Kidney epithelial cell (primary cell): ENCODE data around the gene GZMB. TPM values are rescaled to one million over a fixed set of nuclear protein-coding genes. Genes with fewer than 3 reads are reported as not detected.
"Not testable (repeated sequence)": the region's sequence is repeated elsewhere in the genome, so short reads cannot be mapped to it uniquely, and the experiment has no call there.

Experiments used
- DNase-seq: peaks from one replicate; pipeline ENCODE4 v3.0.0-alpha.2; 2010; ENCODE audit warnings: low read depth
- H3K27me3 ChIP-seq: 2 replicates; pipeline ENCODE4 v1.6.0; 2011; ENCODE audit warnings: low read length; ENCODE audit not compliant: control insufficient read depth, insufficient read depth
- H3K36me3 ChIP-seq: 2 replicates; pipeline ENCODE4 v1.5.1; 2011; ENCODE audit warnings: low read length; ENCODE audit not compliant: control insufficient read depth, insufficient read depth
- H3K4me3 ChIP-seq: 2 replicates; pipeline ENCODE4 v1.5.1; 2011; ENCODE audit warnings: low read depth, mild to moderate bottlenecking, control low read depth, low read length
- total RNA-seq: library from RNA; depleted of rRNA; stranded (reverse); fragments of >200 nt; gene quantifications from 2 replicates; pipeline ENCODE4 v1.2.3, GENCODE V29; 2015
- TF ChIP-seq, protein P1 (sequence below): IDR thresholded peaks from 2 replicates; pipeline ENCODE4 v1.5.1; 2011; ENCODE audit warnings: mild to moderate bottlenecking, moderate library complexity, low read length, control low read depth, inconsistent platforms; ENCODE audit not compliant: insufficient read depth, poor library complexity, severe bottlenecking

GZMB gene
- total RNA-seq, 1 donor from 2014 or later, result not detected

DNA sequence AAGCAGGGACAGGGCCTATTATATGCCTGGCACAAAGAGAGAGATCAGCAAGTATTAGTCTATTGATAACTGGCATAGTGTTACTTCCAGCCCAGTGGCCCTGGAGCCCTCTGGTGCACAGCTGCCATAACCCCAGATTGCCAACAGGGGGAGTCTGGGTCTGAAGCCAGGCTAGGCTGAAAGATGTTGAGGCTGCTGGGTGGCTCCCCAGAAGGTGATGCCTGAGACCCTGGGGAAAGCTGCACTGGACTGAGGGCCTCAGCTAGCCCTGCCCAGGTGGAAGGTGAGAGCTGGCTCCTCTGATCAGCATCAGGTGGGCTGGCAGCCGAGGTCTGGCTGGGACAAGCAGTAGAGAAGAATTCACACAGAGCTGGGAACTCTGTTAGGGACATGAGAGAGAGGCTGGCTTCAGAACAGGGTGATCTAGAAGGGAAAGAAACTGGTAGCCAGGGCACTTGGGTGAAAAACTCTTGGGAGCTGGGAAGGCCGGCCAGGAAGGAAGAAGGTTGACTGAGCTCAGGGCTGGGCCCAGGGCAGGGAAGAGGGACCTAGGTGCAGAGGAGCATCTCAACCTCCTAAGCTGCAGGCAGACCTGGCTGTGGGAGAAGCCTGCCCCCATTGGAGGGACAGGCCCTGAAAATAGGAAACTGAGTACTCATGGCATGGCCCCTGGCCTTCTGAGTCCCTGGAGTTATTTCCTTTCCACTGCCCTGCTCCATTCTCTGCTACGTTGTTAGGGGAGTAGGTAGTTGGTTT, 28.4 kb downstream of the GZMB start:
- no peak for DNase-seq
- Histone ChIP-seq H3K36me3 (no peaks in the 10 kb centered on the region), H3K4me3 (no peak overlapping the region), H3K27me3 (no peaks in the 10 kb centered on the region)
- TF ChIP-seq, protein P1, sequence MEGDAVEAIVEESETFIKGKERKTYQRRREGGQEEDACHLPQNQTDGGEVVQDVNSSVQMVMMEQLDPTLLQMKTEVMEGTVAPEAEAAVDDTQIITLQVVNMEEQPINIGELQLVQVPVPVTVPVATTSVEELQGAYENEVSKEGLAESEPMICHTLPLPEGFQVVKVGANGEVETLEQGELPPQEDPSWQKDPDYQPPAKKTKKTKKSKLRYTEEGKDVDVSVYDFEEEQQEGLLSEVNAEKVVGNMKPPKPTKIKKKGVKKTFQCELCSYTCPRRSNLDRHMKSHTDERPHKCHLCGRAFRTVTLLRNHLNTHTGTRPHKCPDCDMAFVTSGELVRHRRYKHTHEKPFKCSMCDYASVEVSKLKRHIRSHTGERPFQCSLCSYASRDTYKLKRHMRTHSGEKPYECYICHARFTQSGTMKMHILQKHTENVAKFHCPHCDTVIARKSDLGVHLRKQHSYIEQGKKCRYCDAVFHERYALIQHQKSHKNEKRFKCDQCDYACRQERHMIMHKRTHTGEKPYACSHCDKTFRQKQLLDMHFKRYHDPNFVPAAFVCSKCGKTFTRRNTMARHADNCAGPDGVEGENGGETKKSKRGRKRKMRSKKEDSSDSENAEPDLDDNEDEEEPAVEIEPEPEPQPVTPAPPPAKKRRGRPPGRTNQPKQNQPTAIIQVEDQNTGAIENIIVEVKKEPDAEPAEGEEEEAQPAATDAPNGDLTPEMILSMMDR, result peak; percentile 59

- H3K36me3 ChIP-seq, result no peaks in the 10 kb centered on the region
- TF ChIP-seq, protein P1, result no peak
- no peaks in the 10 kb centered on the region for H3K27me3 ChIP-seq
- no peak overlapping the region for H3K4me3 ChIP-seq
- no peak for DNase-seq
Observed at GRCh38 chr14:24597403-24597802, 36.6 kb downstream of the GZMB start.

DNA sequence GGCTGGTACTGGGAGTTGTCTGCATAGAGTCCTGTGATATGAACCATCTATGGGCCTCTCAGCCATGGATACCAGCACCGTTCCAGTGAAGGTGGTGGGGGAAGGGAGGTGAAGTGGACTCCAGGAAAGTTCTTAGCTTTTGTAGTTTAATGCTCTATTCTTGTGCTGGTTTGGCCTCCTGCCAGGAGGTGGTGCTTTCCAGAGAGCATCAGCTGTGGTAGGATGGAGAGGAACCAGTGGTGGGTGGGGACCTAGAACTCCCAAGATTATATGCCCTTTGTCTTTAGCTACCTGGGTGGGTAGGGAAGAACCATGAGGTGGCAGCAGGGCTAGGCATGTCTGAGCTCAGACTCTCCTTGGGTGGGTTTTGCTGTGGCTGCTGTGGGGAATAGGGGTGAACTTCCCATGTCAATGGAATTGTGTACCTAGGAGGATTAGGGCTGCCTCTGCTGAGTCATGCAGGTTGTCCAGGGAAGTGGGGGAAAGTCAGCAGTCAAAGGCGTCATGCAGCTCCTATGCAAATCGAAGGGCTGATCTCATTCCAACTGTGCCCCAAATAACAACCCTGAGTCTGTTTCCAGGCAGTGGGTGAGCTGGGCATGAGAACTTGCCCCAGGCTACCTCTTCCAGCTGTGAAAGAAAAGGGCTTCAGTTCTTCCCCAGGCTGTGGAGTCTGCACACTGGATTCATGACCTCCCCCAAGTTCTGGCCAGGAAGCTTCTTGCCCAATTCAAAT, 38.7 kb downstream of the GZMB start:
- Histone ChIP-seq H3K36me3 (no peaks in the 10 kb centered on the region), H3K4me3 (no peak overlapping the region), H3K27me3 (no peaks in the 10 kb centered on the region)
- TF ChIP-seq, protein P1, result no peak
- no peak for DNase-seq

DNA sequence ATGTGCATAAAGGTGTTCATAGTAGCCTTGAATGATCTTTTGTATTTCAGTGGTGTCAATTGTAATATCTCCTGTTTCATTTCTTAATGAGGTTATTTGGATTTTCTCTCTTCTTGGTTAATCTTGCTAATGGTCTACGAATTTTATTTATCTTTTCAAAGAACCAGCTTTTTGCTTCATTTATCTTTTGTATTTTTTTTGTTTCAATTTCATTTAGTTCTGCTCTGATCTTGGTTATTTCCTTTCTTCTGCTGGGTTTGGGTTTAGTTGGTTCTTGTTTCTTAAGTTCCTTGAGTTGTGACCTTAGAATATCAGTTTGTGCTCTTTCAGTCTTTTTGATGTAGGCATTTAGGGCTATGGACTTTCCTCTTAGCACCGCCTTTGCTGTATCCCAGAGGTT, 43.0 kb downstream of the GZMB start:
- not testable (repeated sequence) for DNase-seq, H3K27me3 ChIP-seq, H3K36me3 ChIP-seq, H3K4me3 ChIP-seq

DNA sequence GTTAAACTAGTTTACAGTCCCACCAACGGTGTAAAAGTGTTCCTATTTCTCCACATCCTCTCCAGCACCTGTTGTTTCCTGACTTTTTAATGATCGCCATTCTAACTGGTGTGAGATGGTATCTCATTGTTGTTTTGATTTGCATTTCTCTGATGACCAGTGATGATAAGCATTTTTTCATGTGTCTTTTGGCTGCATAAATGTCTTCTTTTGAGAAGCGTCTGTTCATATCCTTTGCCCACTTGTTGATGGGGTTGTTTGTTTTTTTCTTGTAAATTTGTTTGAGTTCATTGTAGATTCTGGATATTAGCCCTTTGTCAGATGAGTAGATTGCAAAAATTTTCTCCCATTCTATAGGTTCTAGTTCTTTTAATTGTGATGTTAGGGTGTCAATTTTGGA, 49.6 kb downstream of the GZMB start:
- DNase-seq, H3K27me3 ChIP-seq, H3K4me3 ChIP-seq, H3K36me3 ChIP-seq: not testable (repeated sequence)

Other genes with a start within 250 kb of the GZMB start
- 6.0 and 6.3 TPM in 2 replicates for gene NYNRIN, start 235.2 kb downstream of the GZMB start, total RNA-seq
- gene CBLN3, start 204.5 kb downstream of the GZMB start, total RNA-seq, result 0.34 and 0.88 TPM in 2 replicates
- gene KHNYN, start 204.2 kb downstream of the GZMB start, total RNA-seq, result 44.0 and 47.8 TPM in 2 replicates
- gene SDR39U1, start 191.4 kb downstream of the GZMB start, total RNA-seq, result 29.7 and 44.8 TPM in 2 replicates
- not detected in 2 replicates for gene CMA1, start 125.9 kb downstream of the GZMB start, total RNA-seq
- not detected in 2 replicates for gene CTSG, start 57.9 kb downstream of the GZMB start, total RNA-seq
- not detected in 2 replicates for gene GZMH, start 24.5 kb downstream of the GZMB start, total RNA-seq